ENCODE data around the gene RSRC2. TPM values are rescaled to one million over a fixed set of nuclear protein-coding genes. Genes with fewer than 3 reads are reported as not detected.

Gene RSRC2
- total and polyA plus RNA-seq, 9 of the 15 experiments (the other 6 are each of a cell fraction or from before 2014, with no cell fraction given), result 52.6 to 123 (median 80.3) TPM

- peak; percentile 58; the same call in 1 of the 2 replicates for TF ChIP-seq ARID3A (IDR thresholded peaks at IDR 0.05; ENCODE audit: borderline replicate concordance, low read depth, low read length)
- TF ChIP-seq EHMT2 (IDR thresholded peaks at IDR 0.05), result no peak
- TF ChIP-seq ZNF140 (CRISPR knock-in tag; IDR thresholded peaks at IDR 0.05), result no peak
- no peak for TF ChIP-seq ZNF143 (CRISPR knock-in tag; IDR thresholded peaks at IDR 0.05)
- TF ChIP-seq CTCF (IDR thresholded peaks at IDR 0.05 in 2 of 3, conservative IDR thresholded peaks at IDR 0.05 in 1 of 3; ENCODE audit: insufficient read depth in 2 of 3, low read depth in 1 of 3, low read length in 3 of 3), result peak; percentile 57 to 79 (median 59); a peak in 5 of 6 replicates
- TF ChIP-seq, protein P1, sequence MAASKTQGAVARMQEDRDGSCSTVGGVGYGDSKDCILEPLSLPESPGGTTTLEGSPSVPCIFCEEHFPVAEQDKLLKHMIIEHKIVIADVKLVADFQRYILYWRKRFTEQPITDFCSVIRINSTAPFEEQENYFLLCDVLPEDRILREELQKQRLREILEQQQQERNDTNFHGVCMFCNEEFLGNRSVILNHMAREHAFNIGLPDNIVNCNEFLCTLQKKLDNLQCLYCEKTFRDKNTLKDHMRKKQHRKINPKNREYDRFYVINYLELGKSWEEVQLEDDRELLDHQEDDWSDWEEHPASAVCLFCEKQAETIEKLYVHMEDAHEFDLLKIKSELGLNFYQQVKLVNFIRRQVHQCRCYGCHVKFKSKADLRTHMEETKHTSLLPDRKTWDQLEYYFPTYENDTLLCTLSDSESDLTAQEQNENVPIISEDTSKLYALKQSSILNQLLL (CRISPR knock-in tag; IDR thresholded peaks at IDR 0.05; ENCODE audit: borderline replicate concordance), result no peak
- peak; percentile 32; the same call in 1 of the 2 replicates for TF ChIP-seq EP400 (IDR thresholded peaks at IDR 0.05)
- TF ChIP-seq PHB2 (IDR thresholded peaks at IDR 0.05; ENCODE audit: low read depth), result no peak
- no peak for TF ChIP-seq NUFIP1 (IDR thresholded peaks at IDR 0.05; ENCODE audit: partially characterized antibody)
- TF ChIP-seq RBBP5 (IDR thresholded peaks at IDR 0.05; ENCODE audit: borderline replicate concordance, insufficient read depth, low read length, poor library complexity, severe bottlenecking), result no peak
- TF ChIP-seq SMC3 (conservative IDR thresholded peaks at IDR 0.05; ENCODE audit: insufficient read depth, low read depth, low read length), result peak; percentile 65
- TF ChIP-seq NELFE (IDR thresholded peaks at IDR 0.05; ENCODE audit: insufficient read depth, insufficient read length), result no peak
- no peak for TF ChIP-seq PPARD (CRISPR knock-in tag; IDR thresholded peaks at IDR 0.05)
- TF ChIP-seq AFF1 (IDR thresholded peaks at IDR 0.05; ENCODE audit: low read depth in 1 of 2, partially characterized antibody in 2 of 2), result no peak
- peak; percentile 60 for TF ChIP-seq TEAD4 (IDR thresholded peaks at IDR 0.05; ENCODE audit: low read length)
- no peak for TF ChIP-seq TEAD4 (CRISPR knock-in tag; IDR thresholded peaks at IDR 0.05; ENCODE audit: borderline replicate concordance)
- TF ChIP-seq RAD21 (CRISPR knock-in tag; conservative IDR thresholded peaks at IDR 0.05 in 1 of 2, IDR thresholded peaks at IDR 0.05 in 1 of 2), result peak; percentile 87 to 89
Observed at GRCh38 chr12:122471324-122472226, 55.2 kb downstream of the RSRC2 start (continued).

All from K562 (cell line).